B cell (primary cell): ENCODE data around the gene KAZN. TPM values are rescaled to one million over a fixed set of nuclear protein-coding genes. Genes with fewer than 3 reads are reported as not detected.

Experiments
- ATAC-seq: fragments of 200-7000 bp; cut with Tn5 transposase; one replicate; pipeline ENCODE4 v1.10.0; 2021; ENCODE audit warnings: low read depth, mild to moderate bottlenecking, moderate number of reproducible peaks, moderate library complexity
- CTCF ChIA-PET: fragments of 350-600 bp; sonication (Branson Sonifier 250); formaldehyde crosslinking; loops from one replicate; lab custom pipeline; 2021; ENCODE audit warnings: antibody characterized with exemption, inconsistent platforms; lab: Charles Lee
- POLR2A ChIA-PET: fragments of 350-600 bp; sonication (Branson Sonifier 250); formaldehyde crosslinking; loops from one replicate; lab custom pipeline; 2021; ENCODE audit warnings: antibody characterized with exemption; lab: Charles Lee
- DNase-seq: peaks from one replicate; pipeline ENCODE4 v3.0.0; 2013
- H2AFZ ChIP-seq: 2 replicates; pipeline ENCODE4 v1.6.1; 2012; ENCODE audit warnings: mild to moderate bottlenecking, low read depth, low read length; ENCODE audit not compliant: insufficient read depth, poor library complexity, severe bottlenecking
- H3K27ac ChIP-seq, 2 donors: 1 replicate in 1 of 2; 2 replicates in 1 of 2; pipeline ENCODE4 v1.5.1; 2012 to 2013; ENCODE audit warnings: low read length in 2 of 2, mild to moderate bottlenecking in 2 of 2, moderate library complexity in 1 of 2
- H3K27me3 ChIP-seq, 4 experiments: fragments of 200-600 bp in 1 of 4; sonication (generic) in 1 of 4; replicated peaks in 1 of 4; 1 replicate in 2 of 4; 2 replicates in 2 of 4; pipeline versions ENCODE4 v1.6.1 to v1.7.0; 2013 to 2016; ENCODE audit warnings: low read length in 3 of 4, mild to moderate bottlenecking in 2 of 4, mixed read lengths in 1 of 4, moderate library complexity in 1 of 4; ENCODE audit not compliant: insufficient read depth in 4 of 4, control insufficient read depth in 3 of 4; ENCODE audit errors: control extremely low read depth in 1 of 4
- H3K36me3 ChIP-seq, 2 experiments: replicated peaks in 1 of 2; 1 replicate in 1 of 2; 2 replicates in 1 of 2; pipeline versions ENCODE4 v1.6.1 to v1.7.1; 2013; ENCODE audit warnings: low read length in 1 of 2; ENCODE audit not compliant: insufficient read depth in 2 of 2, control insufficient read depth in 1 of 2; ENCODE audit errors: control extremely low read depth in 1 of 2, extremely low read depth in 1 of 2
- H3K4me1 ChIP-seq, 2 donors: fragments of 200-600 bp in 1 of 2; sonication (generic) in 1 of 2; 1 replicate in 1 of 2; 2 replicates in 1 of 2; pipeline versions ENCODE4 v1.5.1 to v1.6.1; 2013 to 2017; ENCODE audit warnings: low read length in 2 of 2; ENCODE audit not compliant: control insufficient read depth in 2 of 2, insufficient read depth in 2 of 2
- H3K4me2 ChIP-seq: replicated peaks from 2 replicates; pipeline ENCODE3; 2012; ENCODE audit warnings: mild to moderate bottlenecking, low read depth, low read length; ENCODE audit not compliant: poor library complexity, severe bottlenecking
- H3K4me3 ChIP-seq, 5 experiments: fragments of 200-600 bp in 1 of 5; sonication (generic) in 1 of 5; 1 replicate in 3 of 5; 2 replicates in 2 of 5; pipeline versions ENCODE4 v1.5.1 to v1.7.0; 2011 to 2016; ENCODE audit warnings: low read length in 4 of 5, mild to moderate bottlenecking in 4 of 5, low read depth in 2 of 5, control low read depth in 1 of 5, moderate library complexity in 1 of 5; ENCODE audit not compliant: insufficient read depth in 1 of 5; ENCODE audit errors: control extremely low read depth in 1 of 5, extremely low read depth in 1 of 5
- H3K79me2 ChIP-seq: fragments of 200-600 bp; sonication (generic); one replicate; pipeline ENCODE4 v1.6.0; 2016; ENCODE audit warnings: low read length; ENCODE audit not compliant: control insufficient read depth, insufficient read depth
- H3K9ac ChIP-seq: fragments of 200-600 bp; sonication (generic); 2 replicates; pipeline ENCODE4 v1.6.1; 2017; ENCODE audit warnings: mild to moderate bottlenecking, low read length, moderate library complexity
- H3K9me3 ChIP-seq, 3 donors: one replicate each; pipeline versions ENCODE4 v1.6.1 to v1.7.1; 2013; ENCODE audit warnings: low read length in 2 of 3; ENCODE audit not compliant: control insufficient read depth in 2 of 3, insufficient read depth in 1 of 3; ENCODE audit errors: control extremely low read depth in 1 of 3
- H4K20me1 ChIP-seq: 2 replicates; pipeline ENCODE4 v1.6.0; 2012; ENCODE audit warnings: mild to moderate bottlenecking, low read length; ENCODE audit not compliant: insufficient read depth, control insufficient read depth, poor library complexity, severe bottlenecking
- H3K27ac Mint-ChIP-seq: one replicate; pipeline ENCODE4 v1.8.0; 2021; ENCODE audit warnings: mixed read lengths
- H3K27me3 Mint-ChIP-seq: one replicate; pipeline ENCODE4 v1.8.0; 2021; ENCODE audit warnings: mixed read lengths
- H3K4me1 Mint-ChIP-seq: one replicate; pipeline ENCODE4 v1.8.0; 2021; ENCODE audit warnings: mixed read lengths
- H3K4me3 Mint-ChIP-seq: one replicate; pipeline ENCODE4 v1.8.0; 2021; ENCODE audit warnings: mixed read lengths
- H3K9me3 Mint-ChIP-seq: one replicate; pipeline ENCODE4 v1.8.0; 2022; ENCODE audit warnings: mixed read lengths; ENCODE audit not compliant: insufficient read depth
- CTCF ChIP-seq: fragments of 200-600 bp; IDR thresholded peaks from one replicate; pipeline ENCODE4 v1.8.0; 2022; ENCODE audit warnings: antibody characterized with exemption, mild to moderate bottlenecking
- EZH2 ChIP-seq: IDR thresholded peaks from 2 replicates; pipeline ENCODE4 v1.6.1; 2012; ENCODE audit warnings: borderline replicate concordance, low read depth, mild to moderate bottlenecking, moderate library complexity, low read length; ENCODE audit not compliant: insufficient read depth, poor library complexity, severe bottlenecking
- WGBS: methylation state at CpG from one replicate; pipeline ENCODE4 v1.1.5; 2013; ENCODE audit warnings: missing lambda C conversion rate; ENCODE audit not compliant: insufficient coverage; 5-methylcytosine and 5-hydroxymethylcytosine counted together
- intact Hi-C: fragments of 100-400 bp; cut with micrococcal nuclease; formaldehyde crosslinking; loops from one replicate; pipeline ENCODE4 v1.10.0; 2022
- polyA plus RNA-seq: library from polyadenylated mRNA; depleted of rRNA; stranded (reverse); fragments of >200 nt; gene quantifications from 2 replicates; pipeline ENCODE4 v1.2.3, GENCODE V29; 2012
- total RNA-seq, 2 donors: library from RNA; stranded (reverse); fragments of 120-200 nt in 1 of 2; gene quantifications; 1 replicate in 1 of 2; 2 replicates in 1 of 2; pipeline versions ENCODE4 v1.2.3 to v1.2.4, GENCODE V29; 2013 to 2022

KAZN gene
- total and polyA plus RNA-seq, 2 donors (not counting 1 experiment from before 2014, with no cell fraction given) = 0.13 to 0.39 TPM

GRCh38 chr1:14580986-14581385, 17.5 kb upstream of the KAZN start:
- H3K4me2 ChIP-seq = no peak overlapping the region
- CTCF ChIA-PET = no interaction called here
- H2AFZ ChIP-seq = no peak overlapping the region
- 96% methylated on average over 4 of the region's 4 CpGs for WGBS
- no peak overlapping the region for H3K4me3 ChIP-seq
- H3K9me3 Mint-ChIP-seq = no peaks in the 10 kb centered on the region
- H4K20me1 ChIP-seq = no peaks in the 10 kb centered on the region
- H3K9ac ChIP-seq = no peak overlapping the region
- no peaks in the 10 kb centered on the region for H3K4me1 ChIP-seq
- H3K36me3 ChIP-seq = no peaks in the 10 kb centered on the region
- intact Hi-C loops = no loop called here
- peaks cover 0 to 9% (median 0%) of the 10 kb centered on the region in 3 donors for H3K9me3 ChIP-seq
- DNase-seq (no peak), ATAC-seq (no peak)
- H3K79me2 ChIP-seq = no peaks in the 10 kb centered on the region
- TF ChIP-seq EZH2 (no peak), CTCF (no peak)
- H3K27me3 ChIP-seq = no peaks in the 10 kb centered on the region
- no peak overlapping the region for H3K4me3 Mint-ChIP-seq
- H3K27ac Mint-ChIP-seq = no peak overlapping the region
- POLR2A ChIA-PET = no interaction called here
- peaks cover 3% of the 10 kb centered on the region for H3K27me3 Mint-ChIP-seq
- H3K4me1 Mint-ChIP-seq = no peaks in the 10 kb centered on the region
- no peak overlapping the region for H3K27ac ChIP-seq

GRCh38 chr1:14583788-14584187, 14.7 kb upstream of the KAZN start:
- no peak overlapping the region for H3K27ac Mint-ChIP-seq
- Histone ChIP-seq H2AFZ (no peak overlapping the region), H3K27me3 (peaks cover 0 to 2% (median 0%) of the 10 kb centered on the region in 4 experiments), H3K4me1 (no peaks in the 10 kb centered on the region), H3K4me2 (no peak overlapping the region), H3K4me3 (no peak overlapping the region), H3K9ac (no peak overlapping the region), H3K79me2 (no peaks in the 10 kb centered on the region), H4K20me1 (no peaks in the 10 kb centered on the region), H3K9me3 (peaks cover 0 to 9% (median 0%) of the 10 kb centered on the region in 3 donors), H3K36me3 (no peaks in the 10 kb centered on the region), H3K27ac (no peak overlapping the region)
- ChIA-PET CTCF (no interaction called here), POLR2A (no interaction called here)
- ATAC-seq = no peak
- H3K9me3 Mint-ChIP-seq = peaks cover 5% of the 10 kb centered on the region
- no peak overlapping the region for H3K4me3 Mint-ChIP-seq
- DNase-seq = no peak
- no peaks in the 10 kb centered on the region for H3K4me1 Mint-ChIP-seq
- WGBS = 70% methylated on average over 1 of the region's 5 CpGs
- TF ChIP-seq CTCF = no peak
- TF ChIP-seq EZH2 = no peak
- intact Hi-C loops = no loop called here
- peaks cover 7% of the 10 kb centered on the region for H3K27me3 Mint-ChIP-seq
